Measurements from ENCODE around the gene PECR. TPM values are rescaled to one million over a fixed set of nuclear protein-coding genes. Genes with fewer than 3 reads are reported as not detected.

Gene PECR
- total and polyA plus RNA-seq, 9 donors, result 7.0 to 15.0 (median 11.5) TPM

DNA sequence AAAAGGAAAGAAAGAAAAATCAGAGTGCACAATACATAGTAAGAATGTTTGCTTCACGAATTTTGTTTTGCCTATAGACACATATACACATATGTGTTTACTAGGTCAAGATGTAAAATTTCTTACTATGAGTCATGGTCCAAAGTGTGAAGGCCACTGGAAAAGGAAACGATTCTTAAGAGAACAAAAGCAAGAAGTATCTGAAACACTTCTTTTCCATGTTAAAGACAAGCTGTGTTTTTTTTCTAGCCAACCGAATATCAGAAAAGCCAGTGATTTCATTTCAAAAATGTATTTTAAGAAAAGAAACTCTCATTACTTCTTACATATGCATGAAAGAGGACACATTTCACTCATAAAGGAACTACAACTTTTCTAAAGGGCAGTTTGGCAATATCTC, 24.9 kb downstream of the PECR start:
- intact Hi-C loops (cut with DNase I), result no loop called here
- H3K27ac ChIP-seq, result no peak overlapping the region
- TF ChIP-seq, protein P1, sequence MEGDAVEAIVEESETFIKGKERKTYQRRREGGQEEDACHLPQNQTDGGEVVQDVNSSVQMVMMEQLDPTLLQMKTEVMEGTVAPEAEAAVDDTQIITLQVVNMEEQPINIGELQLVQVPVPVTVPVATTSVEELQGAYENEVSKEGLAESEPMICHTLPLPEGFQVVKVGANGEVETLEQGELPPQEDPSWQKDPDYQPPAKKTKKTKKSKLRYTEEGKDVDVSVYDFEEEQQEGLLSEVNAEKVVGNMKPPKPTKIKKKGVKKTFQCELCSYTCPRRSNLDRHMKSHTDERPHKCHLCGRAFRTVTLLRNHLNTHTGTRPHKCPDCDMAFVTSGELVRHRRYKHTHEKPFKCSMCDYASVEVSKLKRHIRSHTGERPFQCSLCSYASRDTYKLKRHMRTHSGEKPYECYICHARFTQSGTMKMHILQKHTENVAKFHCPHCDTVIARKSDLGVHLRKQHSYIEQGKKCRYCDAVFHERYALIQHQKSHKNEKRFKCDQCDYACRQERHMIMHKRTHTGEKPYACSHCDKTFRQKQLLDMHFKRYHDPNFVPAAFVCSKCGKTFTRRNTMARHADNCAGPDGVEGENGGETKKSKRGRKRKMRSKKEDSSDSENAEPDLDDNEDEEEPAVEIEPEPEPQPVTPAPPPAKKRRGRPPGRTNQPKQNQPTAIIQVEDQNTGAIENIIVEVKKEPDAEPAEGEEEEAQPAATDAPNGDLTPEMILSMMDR (IDR thresholded peaks at IDR 0.05), result no peak
- no peak for TF ChIP-seq EP300 (IDR thresholded peaks at IDR 0.05)
- TF ChIP-seq POLR2A (IDR thresholded peaks at IDR 0.05), result no peak
- WGBS, 3 donors, result 12 to 32% (median 20%) methylated on average over 3 of the region's 3 CpGs
- H3K27me3 ChIP-seq, result no peaks in the 10 kb centered on the region
- no peaks in the 10 kb centered on the region for H3K36me3 ChIP-seq
- no peaks in the 10 kb centered on the region for H3K9me3 ChIP-seq
- no peak for DNase-seq
- H3K4me3 ChIP-seq, result no peak overlapping the region
- H3K4me1 ChIP-seq (ENCODE audit: insufficient read depth), result no peaks in the 10 kb centered on the region

DNA sequence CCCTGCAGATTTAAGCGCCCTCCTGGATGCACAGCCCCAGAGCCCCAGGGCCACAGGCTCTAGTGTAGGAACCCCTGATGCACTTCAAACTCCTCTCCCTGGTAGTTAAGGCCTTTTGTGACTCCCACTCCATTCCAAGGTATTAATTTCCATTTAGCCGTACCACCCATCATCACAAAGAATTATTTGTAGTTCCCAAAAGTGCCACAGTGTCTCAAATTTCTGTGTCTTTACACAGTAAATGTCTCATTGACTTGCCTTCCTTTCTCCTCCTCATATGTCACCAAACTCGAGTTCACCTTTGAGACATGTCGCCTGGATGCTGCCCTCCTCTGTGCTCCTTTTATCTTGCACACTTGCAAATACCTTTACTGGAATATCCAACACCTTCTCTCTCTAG, 25.9 kb downstream of the PECR start:
- no peaks in the 10 kb centered on the region for H3K36me3 ChIP-seq
- no peaks in the 10 kb centered on the region for H3K9me3 ChIP-seq
- intact Hi-C loops (cut with DNase I), result no loop called here
- DNase-seq, result no peak
- no peak overlapping the region for H3K4me3 ChIP-seq
- WGBS, 3 donors, result 87 to 93% (median 90%) methylated on average over 4 of the region's 4 CpGs
- no peaks in the 10 kb centered on the region for H3K4me1 ChIP-seq (ENCODE audit: insufficient read depth)
- TF ChIP-seq POLR2A (IDR thresholded peaks at IDR 0.05) (no peak), EP300 (IDR thresholded peaks at IDR 0.05) (no peak)
- TF ChIP-seq, protein P1 (IDR thresholded peaks at IDR 0.05), result no peak
- no peaks in the 10 kb centered on the region for H3K27me3 ChIP-seq
- no peak overlapping the region for H3K27ac ChIP-seq

GRCh38 chr2:216052420-216052819, 29.2 kb downstream of the PECR start:
- no peaks in the 10 kb centered on the region for H3K27me3 ChIP-seq
- no peak overlapping the region for H3K27ac ChIP-seq
- no peak for DNase-seq
- H3K9me3 ChIP-seq, result no peaks in the 10 kb centered on the region
- no peaks in the 10 kb centered on the region for H3K36me3 ChIP-seq
- intact Hi-C loops (cut with DNase I), result no loop called here
- H3K4me1 ChIP-seq (ENCODE audit: insufficient read depth), result no peaks in the 10 kb centered on the region
- TF ChIP-seq POLR2A (IDR thresholded peaks at IDR 0.05), result no peak
- no peak for TF ChIP-seq EP300 (IDR thresholded peaks at IDR 0.05)
- TF ChIP-seq, protein P1 (IDR thresholded peaks at IDR 0.05), result no peak
- 94 to 99% (median 96%) methylated on average over 2 of the region's 2 CpGs for WGBS, 3 donors
- no peak overlapping the region for H3K4me3 ChIP-seq

GRCh38 chr2:216051350-216051749, 30.3 kb downstream of the PECR start:
- Histone ChIP-seq H3K27ac (no peak overlapping the region), H3K9me3 (no peaks in the 10 kb centered on the region), H3K4me3 (no peak overlapping the region), H3K36me3 (no peaks in the 10 kb centered on the region), H3K4me1 (ENCODE audit: insufficient read depth) (no peaks in the 10 kb centered on the region), H3K27me3 (no peaks in the 10 kb centered on the region)
- intact Hi-C loops (cut with DNase I), result no loop called here
- WGBS, 3 donors, result 87 to 92% (median 92%) methylated on average over 3 of the region's 3 CpGs
- TF ChIP-seq, protein P1 (IDR thresholded peaks at IDR 0.05), result no peak
- TF ChIP-seq POLR2A (IDR thresholded peaks at IDR 0.05), result no peak
- no peak for TF ChIP-seq EP300 (IDR thresholded peaks at IDR 0.05)
- DNase-seq, result no peak

- Histone ChIP-seq H3K9me3 (no peaks in the 10 kb centered on the region), H3K4me3 (no peak overlapping the region), H3K27me3 (no peaks in the 10 kb centered on the region), H3K27ac (no peak overlapping the region), H3K36me3 (no peaks in the 10 kb centered on the region), H3K4me1 (ENCODE audit: insufficient read depth) (no peaks in the 10 kb centered on the region)
- intact Hi-C loops (cut with DNase I), result no loop called here
- 83 to 91% (median 86%) methylated on average over 2 of the region's 2 CpGs for WGBS, 3 donors
- no peak for TF ChIP-seq POLR2A (IDR thresholded peaks at IDR 0.05)
- TF ChIP-seq, protein P1 (IDR thresholded peaks at IDR 0.05), result no peak
- DNase-seq, result no peak
Observed at GRCh38 chr2:216049452-216049851, 32.2 kb downstream of the PECR start.
